NCI-H345 (cell line): Measurements from ENCODE around the gene CNOT11.

Source experiments
- DNase-seq: peaks from one replicate; lab custom pipeline; 2025; lab: John Stamatoyannopoulos, UW

CNOT11 gene

GRCh38 chr2:101278925-101279324 is 26.2 kb downstream of the CNOT11 start:
- no peak for DNase-seq

- no peak for DNase-seq
These were observed 28.8 kb downstream of the CNOT11 start for GRCh38 chr2:101281482-101281881.

GRCh38 chr2:101282980-101283379 is 30.3 kb downstream of the CNOT11 start:
- DNase-seq, result no peak

GRCh38 chr2:101286684-101287083 is 34.0 kb downstream of the CNOT11 start:
- no peak for DNase-seq

GRCh38 chr2:101287303-101287702 is 34.6 kb downstream of the CNOT11 start:
- DNase-seq, result no peak

GRCh38 chr2:101290711-101291110 is 38.0 kb downstream of the CNOT11 start:
- no peak for DNase-seq

- DNase-seq, result no peak
These were observed 39.3 kb downstream of the CNOT11 start for GRCh38 chr2:101291973-101292372.

GRCh38 chr2:101293544-101293943 is 40.9 kb downstream of the CNOT11 start:
- no peak for DNase-seq

GRCh38 chr2:101294861-101295260 is 42.2 kb downstream of the CNOT11 start:
- no peak for DNase-seq

GRCh38 chr2:101295895-101296294 is 43.2 kb downstream of the CNOT11 start:
- DNase-seq, result no peak

GRCh38 chr2:101296371-101296770 is 43.7 kb downstream of the CNOT11 start:
- DNase-seq, result no peak

GRCh38 chr2:101297383-101297782 is 44.7 kb downstream of the CNOT11 start:
- no peak for DNase-seq

GRCh38 chr2:101299604-101300003 is 46.9 kb downstream of the CNOT11 start:
- DNase-seq, result no peak

- no peak for DNase-seq
These were observed 47.5 kb downstream of the CNOT11 start for GRCh38 chr2:101300164-101300563.

- DNase-seq, result no peak
These were observed 48.1 kb downstream of the CNOT11 start for GRCh38 chr2:101300836-101301235.

- DNase-seq, result no peak
These were observed 49.3 kb downstream of the CNOT11 start for GRCh38 chr2:101302016-101302415.

- no peak for DNase-seq
These were observed 51.0 kb downstream of the CNOT11 start for GRCh38 chr2:101303688-101304087.

GRCh38 chr2:101305035-101305434 is 52.3 kb downstream of the CNOT11 start:
- DNase-seq, result no peak

GRCh38 chr2:101305492-101306078 is 52.9 kb downstream of the CNOT11 start:
- DNase-seq, result no peak

- no peak for DNase-seq
These were observed 53.7 kb downstream of the CNOT11 start for GRCh38 chr2:101306410-101306809.

GRCh38 chr2:101307503-101307902 is 54.8 kb downstream of the CNOT11 start:
- DNase-seq, result no peak

GRCh38 chr2:101307950-101308431 is 55.3 kb downstream of the CNOT11 start:
- no peak for DNase-seq

GRCh38 chr2:101308432-101309210 is 55.9 kb downstream of the CNOT11 start, which contains the start of gene RNF149:
Gene RNF149, minus strand, starts transcription at chr2:101308701. Its CDS starts 113 bp downstream, at chr2:101308588.
- peak; percentile 85 for DNase-seq
